ENCODE results near the gene CACUL1.

The CACUL1 gene

GRCh38 chr10:118669835-118670234 is 84.9 kb downstream of the CACUL1 start:
- DNase-seq (ENCODE audit: insufficient read length, low spot score): no peak
- TF ChIP-seq CTCF (IDR thresholded peaks at IDR 0.05; ENCODE audit: insufficient read depth, missing control alignments): no peak
- FAIRE-seq: no peak

- no peak for DNase-seq (ENCODE audit: insufficient read length, low spot score)
- TF ChIP-seq CTCF (IDR thresholded peaks at IDR 0.05; ENCODE audit: insufficient read depth, missing control alignments): no peak
- no peak for FAIRE-seq
Measured at GRCh38 chr10:118669020-118669791, 85.6 kb downstream of the CACUL1 start.

- no peak for TF ChIP-seq CTCF (IDR thresholded peaks at IDR 0.05; ENCODE audit: insufficient read depth, missing control alignments)
- FAIRE-seq (no peak), DNase-seq (ENCODE audit: insufficient read length, low spot score) (no peak)
Measured at GRCh38 chr10:118668228-118668952, 86.4 kb downstream of the CACUL1 start.

GRCh38 chr10:118667732-118668131 is 87.0 kb downstream of the CACUL1 start:
- FAIRE-seq: no peak

GRCh38 chr10:118666350-118666749 is 88.4 kb downstream of the CACUL1 start:
- TF ChIP-seq CTCF (IDR thresholded peaks at IDR 0.05; ENCODE audit: insufficient read depth, missing control alignments): no peak
- no peak for FAIRE-seq
- no peak for DNase-seq (ENCODE audit: insufficient read length, low spot score)

More at GRCh38 chr10:118667732-118668131, 87.0 kb downstream of the CACUL1 start:
- no peak for DNase-seq (ENCODE audit: insufficient read length, low spot score)
- TF ChIP-seq CTCF (IDR thresholded peaks at IDR 0.05; ENCODE audit: insufficient read depth, missing control alignments): no peak

- DNase-seq (ENCODE audit: insufficient read length, low spot score) (no peak), FAIRE-seq (no peak)
- TF ChIP-seq CTCF (IDR thresholded peaks at IDR 0.05; ENCODE audit: insufficient read depth, missing control alignments): no peak
Measured at GRCh38 chr10:118664321-118664720, 90.4 kb downstream of the CACUL1 start.

- no peak for TF ChIP-seq CTCF (IDR thresholded peaks at IDR 0.05; ENCODE audit: insufficient read depth, missing control alignments)
- DNase-seq (ENCODE audit: insufficient read length, low spot score) (no peak), FAIRE-seq (no peak)
Measured at GRCh38 chr10:118663176-118663575, 91.6 kb downstream of the CACUL1 start.

Measured in D721Med (cell line).